ENCODE data around the gene MUC21. TPM values are rescaled to one million over a fixed set of nuclear protein-coding genes. Genes with fewer than 3 reads are reported as not detected.
"Not testable (repeated sequence)": the region's sequence is repeated elsewhere in the genome, so short reads cannot be mapped to it uniquely, and the experiment has no call there.

Gene MUC21
- total RNA-seq, 2 donors from 2014 or later, result not detected

DNA sequence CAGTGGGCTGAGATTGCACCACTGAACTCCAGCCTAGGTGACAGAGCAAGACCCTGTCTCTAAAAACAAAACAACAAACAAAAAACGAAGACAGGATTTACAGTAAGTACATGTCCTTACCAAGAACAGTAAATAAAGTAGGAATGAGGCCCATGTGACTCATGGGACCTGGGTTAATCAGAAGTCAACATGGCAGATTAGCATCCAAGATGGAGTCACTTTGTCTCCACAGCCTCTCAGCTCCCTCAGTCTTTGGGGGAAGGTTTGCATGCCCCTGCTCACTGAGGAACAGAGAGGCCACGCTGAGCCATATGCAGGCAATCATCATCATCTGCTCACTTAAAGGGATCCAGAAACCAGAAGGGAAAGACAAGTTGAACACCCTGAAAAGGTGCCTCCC lies 19.0 kb downstream of the MUC21 start:
- no peak for DNase-seq (ENCODE audit: low spot score)
- intact Hi-C loops (cut with DNase I), result loop anchor here in 1 of 2 donors (10.0 kb wide), 1 partner anchor 722 kb away; the partner anchor contains the start of genes DDAH2, LY6G6C and MPIG6B

DNA sequence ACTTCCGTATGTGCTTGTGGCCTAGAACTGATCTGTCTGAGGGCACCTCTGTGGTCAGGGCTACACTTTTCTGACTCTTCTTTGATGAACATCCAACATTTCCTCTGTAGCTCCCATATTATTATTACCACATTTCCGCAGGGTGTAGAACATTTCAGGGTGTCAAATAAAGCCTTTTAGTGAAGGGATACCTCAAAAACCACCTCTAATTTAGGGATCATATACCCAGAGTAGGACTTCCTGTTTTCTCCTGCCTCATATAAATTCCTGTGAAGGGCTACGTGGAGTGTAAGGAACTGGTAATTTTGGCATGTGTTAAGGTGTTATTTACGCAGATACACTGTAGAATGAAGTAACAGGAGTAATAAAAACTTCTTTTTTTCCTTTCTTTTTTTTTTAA lies 21.3 kb downstream of the MUC21 start:
- intact Hi-C loops (cut with DNase I), result loop anchor here in 1 of 2 donors (10.0 kb wide), 1 partner anchor 720 kb away; the partner anchor contains the start of genes DDAH2, LY6G6C and MPIG6B
- no peak for DNase-seq (ENCODE audit: low spot score)

DNA sequence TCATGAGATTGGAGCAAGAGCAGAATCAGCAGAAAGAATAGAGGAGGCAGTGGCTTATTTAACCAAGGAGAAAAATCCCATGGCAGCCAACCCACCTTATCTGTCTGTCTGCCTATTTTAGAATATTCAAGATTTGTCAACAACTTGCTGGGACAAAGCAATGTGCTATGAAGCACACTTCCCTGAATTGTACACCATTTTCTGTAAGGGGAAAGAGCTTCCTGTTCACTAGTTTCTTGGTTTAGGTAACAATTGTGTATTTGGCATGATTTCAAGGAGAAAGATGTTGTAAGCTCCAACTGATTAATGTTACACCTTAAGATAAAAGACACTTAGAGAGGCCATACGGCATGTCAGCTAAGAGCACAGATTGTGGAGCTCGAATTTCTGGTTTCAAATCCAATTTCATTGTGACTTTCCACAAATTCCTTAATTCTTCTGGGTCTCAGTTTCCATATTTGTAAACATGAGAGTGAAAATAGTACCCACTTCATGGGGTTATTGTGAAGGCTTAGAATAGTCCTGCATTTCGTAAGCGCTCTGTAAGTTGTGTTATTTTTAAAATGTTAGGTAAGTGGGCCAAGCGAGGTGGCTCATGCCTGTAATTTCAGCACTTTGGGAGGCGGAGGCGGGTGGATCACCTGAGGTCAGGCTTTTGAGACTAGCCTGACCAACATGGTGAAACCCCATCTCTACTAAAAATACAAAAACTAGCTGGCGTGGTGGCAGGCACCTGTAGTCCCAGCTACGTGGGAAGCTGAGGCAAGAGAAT lies 21.9 kb downstream of the MUC21 start:
- DNase-seq (ENCODE audit: low spot score), result no peak
- intact Hi-C loops (cut with DNase I), result loop anchor here in 1 of 2 donors (10.0 kb wide), 1 partner anchor 719 kb away; the partner anchor contains the start of genes DDAH2, LY6G6C and MPIG6B

DNA sequence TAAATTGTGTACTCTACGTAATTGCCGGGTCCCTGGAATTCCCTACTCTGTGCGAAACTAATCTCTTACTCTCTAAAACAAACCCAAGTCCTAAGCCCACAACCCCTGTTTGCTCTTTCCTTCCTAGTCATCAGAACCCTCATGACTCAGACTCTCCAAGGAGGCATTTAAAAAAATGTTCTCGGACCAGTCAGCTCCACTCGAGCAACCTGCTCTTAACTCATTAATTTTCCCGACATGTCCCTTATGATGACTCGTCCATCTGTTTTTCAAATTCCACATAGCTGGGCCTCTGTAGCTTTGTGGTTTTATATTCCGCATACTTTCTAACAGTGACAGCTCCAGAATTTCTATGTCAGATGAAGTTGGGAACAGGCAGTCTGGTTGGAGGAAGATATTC lies 24.2 kb downstream of the MUC21 start:
- DNase-seq (ENCODE audit: low spot score), result no peak
- intact Hi-C loops (cut with DNase I), result loop anchor here in 1 of 2 donors (10.0 kb wide), 1 partner anchor 717 kb away; the partner anchor contains the start of genes DDAH2, LY6G6C and MPIG6B

DNA sequence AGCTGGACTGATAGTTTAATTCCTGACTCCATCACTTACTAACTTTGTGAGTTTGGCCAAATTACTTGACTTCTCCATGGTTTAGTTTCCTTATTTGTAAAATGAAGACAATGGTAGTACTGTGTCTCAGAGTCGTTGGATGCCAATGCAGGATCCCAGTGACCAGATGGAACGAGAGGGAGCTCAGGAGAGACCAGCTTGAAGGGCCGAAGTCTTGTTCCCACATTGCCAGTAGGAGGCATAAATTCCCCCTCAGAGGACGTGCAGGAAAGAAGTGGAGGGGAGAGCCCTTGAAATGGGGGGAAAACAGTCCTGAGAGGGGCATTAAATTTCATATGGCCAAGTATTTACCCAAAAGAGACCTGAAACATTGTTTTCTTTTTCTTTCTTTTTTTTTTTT lies 24.6 kb downstream of the MUC21 start:
- intact Hi-C loops (cut with DNase I), result loop anchor here in 1 of 2 donors (10.0 kb wide), 1 partner anchor 717 kb away; the partner anchor contains the start of genes DDAH2, LY6G6C and MPIG6B

DNA sequence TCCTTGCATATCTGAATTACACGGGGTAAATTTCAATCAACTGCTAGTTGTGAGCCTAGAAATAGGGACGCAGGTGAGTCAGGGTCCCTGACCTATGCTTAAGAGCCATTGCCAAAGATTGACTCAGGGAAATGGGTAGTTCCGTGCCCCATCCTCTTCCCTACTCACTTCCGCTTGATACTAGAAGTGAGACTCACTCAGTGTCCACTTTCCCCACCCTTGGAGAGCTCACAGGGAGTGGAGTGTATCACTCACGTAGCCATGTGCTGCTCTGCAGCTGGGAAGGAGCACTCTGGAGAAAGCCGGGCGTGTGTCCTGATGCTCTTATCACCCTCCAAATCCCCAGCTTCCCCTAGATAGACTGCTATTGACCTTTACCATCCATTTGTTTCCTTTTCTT lies 26.2 kb downstream of the MUC21 start:
- intact Hi-C loops (cut with DNase I), result loop anchor here in 1 of 2 donors (10.0 kb wide), 1 partner anchor 715 kb away; the partner anchor contains the start of genes DDAH2, LY6G6C and MPIG6B
- DNase-seq (ENCODE audit: low spot score), result no peak

More for the DNA sequence above, 24.6 kb downstream of the MUC21 start:
- DNase-seq (ENCODE audit: low spot score), result no peak

DNA sequence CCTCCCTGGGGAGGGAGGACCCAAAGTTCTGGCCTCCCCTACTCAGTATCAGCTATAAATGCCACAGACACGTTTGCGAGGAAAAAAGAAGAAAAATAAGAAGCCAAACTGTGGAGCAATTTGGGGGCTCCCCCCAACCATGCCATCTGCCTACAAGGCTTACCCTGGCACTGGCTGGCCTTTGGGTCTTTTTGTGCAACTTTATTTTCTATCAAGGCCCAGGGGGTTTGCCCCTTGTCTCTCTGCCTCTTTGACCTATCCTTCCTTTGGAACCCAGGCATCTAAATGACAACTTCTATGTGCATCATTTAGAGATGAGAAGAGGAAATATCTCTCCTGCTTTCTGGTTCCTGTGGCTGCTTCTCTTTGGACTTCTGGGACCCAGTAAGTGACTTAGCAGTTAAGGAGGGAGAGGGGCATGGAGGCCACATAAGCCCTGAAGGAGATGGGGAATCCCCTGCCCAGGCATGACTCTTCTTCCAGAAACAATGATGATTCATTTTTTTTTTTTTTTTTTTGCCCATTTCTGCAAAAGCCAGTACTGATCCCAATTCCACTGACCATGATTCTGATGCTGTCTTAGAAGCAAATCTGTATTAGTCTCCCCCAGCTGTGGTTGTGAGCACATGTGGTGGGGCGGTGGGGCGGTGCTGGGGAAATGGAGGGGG lies 27.0 kb downstream of the MUC21 start, which contains the start of gene MUC22:
Gene MUC22, plus strand, starts transcription at position 82 of the 668 bp plus-strand sequence. Its CDS starts 233 bp downstream, at position 315.
- DNase-seq (ENCODE audit: low spot score), result no peak
- intact Hi-C loops (cut with DNase I), result no loop called here

DNA sequence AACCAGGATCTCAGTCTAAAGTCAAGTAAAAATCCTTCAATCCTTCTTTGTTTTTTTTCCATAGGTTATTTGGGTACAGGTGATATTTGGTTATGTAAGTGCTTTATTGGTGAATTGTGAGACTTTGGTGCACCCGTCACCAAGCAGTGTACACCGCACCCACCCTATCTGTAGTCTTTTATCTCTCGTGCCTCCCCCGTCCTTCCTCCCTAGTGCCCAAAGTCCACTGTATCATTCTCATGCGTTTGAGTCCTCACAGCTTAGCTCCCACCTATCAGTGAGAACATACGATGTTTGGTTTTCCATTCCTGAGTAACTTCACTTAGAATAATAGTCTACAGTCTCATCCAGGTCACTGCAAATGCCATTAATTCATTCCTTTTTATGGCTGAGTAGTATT lies 27.6 kb downstream of the MUC21 start:
- no peak for DNase-seq (ENCODE audit: low spot score)
- intact Hi-C loops (cut with DNase I), result no loop called here

DNA sequence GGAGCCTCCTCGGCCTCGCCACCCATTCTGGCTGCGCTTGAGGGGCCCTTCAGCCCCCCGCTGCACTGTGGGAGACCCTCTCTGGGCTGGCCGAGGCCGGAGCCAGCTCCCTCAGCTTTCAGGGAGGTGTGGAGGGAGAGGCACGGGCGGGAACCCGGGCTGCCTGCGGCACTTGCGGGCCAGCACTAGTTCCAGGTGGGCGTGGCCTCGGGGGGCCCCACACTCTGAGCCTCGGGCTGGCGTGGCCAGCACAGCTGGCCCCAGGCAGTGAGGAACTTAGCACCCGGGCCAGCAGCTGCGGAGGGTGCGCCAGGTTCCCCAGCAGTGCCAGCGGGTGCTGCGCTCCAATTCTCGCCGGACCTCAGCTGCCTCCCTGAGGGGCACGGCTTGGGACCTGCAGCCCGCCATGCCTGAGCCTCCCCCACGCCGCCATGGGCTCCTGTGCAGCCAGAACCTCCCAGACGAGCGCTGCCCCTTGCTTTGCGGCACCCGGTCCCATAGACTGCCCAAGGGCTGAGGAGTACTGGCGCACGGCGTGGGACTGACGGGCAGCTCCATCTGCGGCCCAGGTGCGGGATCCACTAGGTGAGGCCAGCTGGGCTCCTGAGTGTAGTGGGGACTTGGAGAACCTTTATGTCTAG lies 33.3 kb downstream of the MUC21 start:
- no peak for DNase-seq (ENCODE audit: low spot score)
- intact Hi-C loops (cut with DNase I), result loop anchor here in 1 of 2 donors (1.0 kb wide), 1 partner anchor 35 kb away; no protein-coding TSS in a partner anchor

DNA sequence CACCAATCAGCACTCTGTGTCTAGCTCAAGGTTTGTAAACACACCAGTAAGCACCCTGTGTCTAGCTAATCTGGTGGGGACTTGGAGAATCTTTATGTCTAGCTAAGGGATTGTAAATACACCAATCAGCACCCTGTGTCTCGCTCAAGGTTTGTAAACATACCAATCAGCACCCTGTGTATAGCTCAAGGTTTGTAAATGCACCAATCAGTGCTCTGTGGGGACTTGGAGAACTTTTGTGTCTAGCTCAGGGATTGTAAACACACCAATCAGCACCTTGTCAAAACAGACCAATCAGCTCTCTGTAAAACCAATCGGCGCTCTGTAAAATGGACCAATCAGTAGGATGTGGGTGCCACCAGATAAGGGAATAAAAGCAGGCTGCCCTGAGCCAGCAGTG lies 33.9 kb downstream of the MUC21 start:
- DNase-seq (ENCODE audit: low spot score), result peak; percentile 5
- intact Hi-C loops (cut with DNase I), result loop anchor here in 1 of 2 donors (1.0 kb wide), 1 partner anchor 34 kb away; no protein-coding TSS in a partner anchor

DNA sequence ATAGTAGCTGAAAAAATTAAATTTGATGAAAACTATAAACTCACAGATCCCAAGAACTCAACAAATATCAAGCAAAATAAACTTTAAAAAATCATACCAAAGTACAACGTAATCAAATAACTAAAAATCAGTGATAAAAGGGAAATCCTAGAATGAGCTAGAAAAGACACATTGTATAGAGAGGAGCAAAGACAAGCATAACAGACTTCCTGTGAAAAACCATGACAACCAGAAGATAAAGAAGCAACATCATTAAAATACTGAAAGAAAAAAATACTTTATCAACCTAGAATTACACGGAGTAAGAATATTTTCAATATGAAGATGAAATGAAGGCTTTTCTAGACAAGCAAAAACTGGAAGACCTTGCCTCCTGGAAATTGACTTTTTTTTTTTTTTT lies 36.5 kb downstream of the MUC21 start:
- intact Hi-C loops (cut with DNase I), result no loop called here
- DNase-seq (ENCODE audit: low spot score), result no peak

DNA sequence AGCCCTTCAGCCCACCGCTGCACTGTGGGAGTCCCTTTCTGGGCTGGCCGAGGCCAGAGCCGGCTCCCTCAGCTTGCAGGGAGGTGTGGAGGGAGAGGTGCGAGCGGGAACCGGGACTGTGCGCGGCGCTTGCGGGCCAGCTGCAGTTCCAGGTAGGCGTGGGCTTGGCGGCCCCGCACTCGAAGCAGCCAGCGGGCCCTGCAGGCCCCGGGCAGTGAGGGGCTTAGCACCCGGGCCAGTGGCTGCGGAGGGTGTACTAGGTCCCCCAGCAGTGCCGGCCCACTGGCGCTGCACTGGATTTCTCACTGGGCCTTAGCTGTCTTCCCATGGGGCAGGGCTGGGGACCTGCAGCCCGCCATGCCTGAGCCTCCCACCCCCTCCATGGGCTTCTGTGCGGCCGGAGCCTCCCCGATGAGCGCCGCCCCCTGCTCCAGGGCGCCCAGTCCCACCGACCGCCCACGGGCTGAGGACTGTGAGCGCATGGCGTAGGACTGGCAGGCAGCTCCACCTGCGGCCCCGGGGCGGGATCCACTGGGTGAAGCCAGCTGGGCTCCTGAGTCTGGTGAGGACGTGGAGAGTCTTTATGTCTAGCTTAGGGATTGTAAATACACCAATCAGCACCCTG lies 37.2 kb downstream of the MUC21 start:
- intact Hi-C loops (cut with DNase I); DNase-seq (ENCODE audit: low spot score): not testable (repeated sequence)

DNA sequence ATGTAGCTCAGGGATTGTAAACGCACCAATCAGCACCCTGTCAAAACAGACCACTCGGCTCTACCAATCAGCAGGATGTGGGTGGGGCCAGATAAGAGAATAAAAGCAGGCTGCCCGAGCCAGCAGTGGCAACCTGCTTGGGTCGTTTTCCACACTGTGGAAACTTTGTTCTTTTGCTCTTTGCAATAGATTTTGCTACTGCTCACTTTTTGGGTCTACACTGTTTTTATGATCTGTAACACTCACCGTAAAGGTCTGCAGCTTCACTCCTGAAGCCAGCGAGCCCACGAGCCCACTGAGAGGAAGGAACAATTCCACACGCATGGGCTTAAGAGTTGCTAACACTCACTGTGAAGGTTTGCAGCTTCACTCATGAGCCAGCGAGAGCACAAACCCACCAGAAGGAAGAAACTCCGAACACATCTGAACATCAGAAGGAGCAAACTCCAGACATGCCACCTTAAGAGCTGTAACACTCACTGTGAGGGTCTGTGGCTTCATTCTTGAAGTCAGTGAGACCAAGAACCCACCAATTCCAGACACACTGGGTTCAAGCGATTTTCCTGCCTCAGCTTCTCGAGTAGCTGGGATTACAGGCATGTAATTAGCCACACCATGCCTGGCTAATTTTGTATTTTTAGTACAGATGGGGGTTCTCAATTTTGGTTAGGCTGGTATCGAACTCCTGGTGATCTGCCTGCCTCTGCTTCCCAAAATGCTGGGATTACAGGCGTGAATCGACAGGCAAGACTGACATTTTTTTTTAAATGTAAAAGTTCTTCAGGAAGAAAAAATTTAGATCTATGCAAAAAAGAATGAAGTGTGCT lies 38.4 kb downstream of the MUC21 start:
- intact Hi-C loops (cut with DNase I), result not testable (repeated sequence)
- DNase-seq (ENCODE audit: low spot score), result peak; percentile 11

DNA sequence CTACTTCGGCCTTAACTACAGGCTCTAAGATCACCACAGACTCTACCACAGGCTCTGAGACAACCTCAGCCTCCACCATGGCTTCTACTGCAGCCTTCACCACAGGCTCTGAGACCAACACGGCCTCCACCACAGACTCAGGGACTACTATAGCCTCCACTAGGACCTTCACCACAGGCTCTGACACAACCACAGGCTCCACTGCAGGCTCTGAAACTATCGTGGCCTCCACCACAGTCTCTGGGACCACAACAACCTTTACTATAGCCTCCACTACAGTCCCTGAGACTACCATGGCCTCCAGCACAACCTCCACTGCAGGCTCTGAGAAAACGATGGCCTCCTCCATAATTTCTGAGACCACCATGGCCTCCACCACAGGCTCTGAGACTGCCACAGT lies 42.1 kb downstream of the MUC21 start:
- no peak for DNase-seq (ENCODE audit: low spot score)
- intact Hi-C loops (cut with DNase I), result no loop called here

DNA sequence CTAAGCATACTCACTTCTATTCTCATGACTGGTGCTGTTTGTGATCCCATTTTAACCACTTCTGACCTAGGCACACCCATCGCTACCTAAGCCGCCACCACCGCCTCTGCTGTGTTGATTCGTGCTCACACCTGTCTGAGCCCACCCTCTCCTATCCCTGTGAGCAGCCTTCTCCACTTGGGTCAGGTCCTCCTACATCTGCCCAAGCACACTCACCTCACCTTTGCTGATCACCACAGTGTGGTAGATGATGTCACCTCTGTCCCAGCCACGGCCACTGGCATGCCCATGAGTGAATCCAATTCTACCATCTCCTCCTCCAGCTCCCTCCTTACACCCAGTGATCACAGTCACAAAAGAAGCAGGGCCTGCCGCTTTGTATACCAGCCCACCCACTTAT lies 47.6 kb downstream of the MUC21 start:
- intact Hi-C loops (cut with DNase I), result no loop called here

DNA sequence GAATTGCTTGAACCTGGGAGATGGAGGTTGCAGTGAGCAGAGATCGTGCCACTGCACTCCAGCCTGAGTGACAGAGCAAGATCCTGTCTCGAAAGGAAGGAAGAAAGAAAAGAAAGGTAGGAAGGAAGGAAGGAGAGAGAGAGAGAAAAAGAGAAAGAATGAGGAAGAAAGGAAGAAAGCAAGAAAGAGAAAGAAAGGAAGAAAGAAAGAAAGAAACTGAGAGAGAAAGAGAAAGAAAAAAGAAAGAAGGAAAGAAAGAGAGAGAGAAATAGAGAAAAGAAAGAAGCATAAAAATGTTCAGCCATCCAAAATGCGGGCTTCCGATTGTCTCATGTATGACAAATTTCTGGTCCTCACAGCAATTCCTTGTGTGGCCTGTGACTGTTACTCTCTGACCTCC lies 49.6 kb downstream of the MUC21 start:
- intact Hi-C loops (cut with DNase I), result no loop called here
- no peak for DNase-seq (ENCODE audit: low spot score)

More for the DNA sequence above, 47.6 kb downstream of the MUC21 start:
- DNase-seq (ENCODE audit: low spot score), result no peak

DNA sequence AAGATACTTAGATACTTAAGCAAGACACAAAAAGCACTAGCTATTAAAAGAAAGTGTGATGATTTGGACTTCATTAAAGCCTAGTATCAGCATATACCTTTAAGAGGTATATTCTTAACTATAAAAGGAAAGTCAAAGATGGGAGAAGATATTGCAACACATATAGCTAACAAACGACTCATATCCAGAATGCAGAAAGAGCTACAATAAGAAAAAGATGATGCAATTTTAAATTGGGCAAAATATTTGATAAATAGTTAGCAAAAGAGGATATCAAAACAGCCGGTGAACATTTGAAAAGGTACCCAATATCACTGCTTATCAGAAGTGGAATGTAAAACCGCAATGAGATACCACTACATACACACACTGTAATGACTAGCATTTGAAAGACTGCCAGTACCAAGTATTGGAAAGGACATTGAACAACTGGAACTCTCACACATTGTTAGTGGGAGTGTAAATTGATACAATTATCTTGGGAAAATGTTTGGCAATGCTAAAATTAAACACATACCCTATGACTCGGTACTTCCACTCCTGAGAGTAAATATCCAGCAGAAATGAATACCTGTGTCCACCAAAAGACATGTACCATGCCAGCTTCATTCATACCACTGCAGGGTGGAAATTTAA lies 52.5 kb downstream of the MUC21 start:
- no peak for DNase-seq (ENCODE audit: low spot score)
- intact Hi-C loops (cut with DNase I), result no loop called here

DNA sequence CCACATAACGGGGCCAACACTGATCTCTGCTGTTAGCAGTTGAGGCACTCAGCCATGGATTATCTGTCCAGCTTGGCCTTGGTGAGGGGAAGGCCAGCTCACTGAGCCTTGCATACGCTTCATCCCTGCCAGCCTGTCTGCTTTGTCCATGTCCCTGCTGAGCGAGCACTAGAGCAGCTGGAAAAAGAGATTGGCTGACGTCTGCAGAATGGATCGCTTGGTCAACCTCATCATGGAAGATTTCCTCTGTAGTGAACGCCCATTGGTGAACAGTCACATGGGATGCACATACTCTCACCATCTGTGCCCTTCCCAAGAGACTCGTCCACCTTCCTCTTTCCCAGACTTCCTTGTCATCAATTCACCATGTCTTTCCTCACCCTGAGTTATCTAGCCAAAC lies 53.7 kb downstream of the MUC21 start:
- no peak for DNase-seq (ENCODE audit: low spot score)
- intact Hi-C loops (cut with DNase I), result no loop called here

Measured in posterior vena cava (tissue), 2 donors.